Astrocyte (in vitro differentiated cells and primary cell): ENCODE data around the gene HAUS7. TPM values are rescaled to one million over a fixed set of nuclear protein-coding genes. Genes with fewer than 3 reads are reported as not detected.

Source experiments
- DNase-seq: peaks from one replicate; pipeline ENCODE4 v3.0.0-alpha.2; 2010; ENCODE audit warnings: low read depth
- FAIRE-seq: peaks from 2 replicates; lab custom pipeline; 2011; peaks lifted over from hg19 to GRCh38; lab: Jason Lieb, UNC
- H2AFZ ChIP-seq: 2 replicates; pipeline ENCODE4 v1.6.0; 2012; ENCODE audit warnings: low read depth, low read length, inconsistent platforms
- H3K27ac ChIP-seq: 2 replicates; pipeline ENCODE4 v1.5.1; 2011; ENCODE audit warnings: low read depth, low read length, inconsistent platforms
- H3K27me3 ChIP-seq: 2 replicates; pipeline ENCODE4 v1.6.0; 2011; ENCODE audit warnings: low read length, inconsistent platforms; ENCODE audit not compliant: insufficient read depth
- H3K36me3 ChIP-seq: 2 replicates; pipeline ENCODE4 v1.5.1; 2011; ENCODE audit warnings: low read length, inconsistent platforms; ENCODE audit not compliant: insufficient read depth
- H3K4me1 ChIP-seq: 2 replicates; pipeline ENCODE4 v1.5.1; 2011; ENCODE audit warnings: low read length, inconsistent platforms; ENCODE audit not compliant: insufficient read depth
- H3K4me2 ChIP-seq: 2 replicates; pipeline ENCODE4 v1.6.0; 2012; ENCODE audit warnings: low read length, inconsistent platforms
- H3K4me3 ChIP-seq: 2 replicates; pipeline ENCODE4 v1.5.1; 2011; ENCODE audit warnings: low read depth, mild to moderate bottlenecking, low read length, inconsistent platforms; ENCODE audit not compliant: insufficient read depth
- H3K79me2 ChIP-seq: 2 replicates; pipeline ENCODE4 v1.6.0; 2012; ENCODE audit warnings: mild to moderate bottlenecking, low read length, inconsistent platforms; ENCODE audit not compliant: insufficient read depth
- H3K9ac ChIP-seq: 2 replicates; pipeline ENCODE4 v1.6.0; 2012; ENCODE audit warnings: mild to moderate bottlenecking, low read length, inconsistent platforms
- H3K9me3 ChIP-seq: 2 replicates; pipeline ENCODE4 v1.5.1; 2012; ENCODE audit warnings: low read depth, mild to moderate bottlenecking, low read length, inconsistent platforms; ENCODE audit not compliant: insufficient read depth
- H4K20me1 ChIP-seq: 2 replicates; pipeline ENCODE4 v1.6.0; 2012; ENCODE audit warnings: low read length, inconsistent platforms; ENCODE audit not compliant: insufficient read depth
- H3K27ac Mint-ChIP-seq: one replicate; pipeline ENCODE4 v1.8.0; 2021; ENCODE audit warnings: mild to moderate bottlenecking, mixed read lengths; ENCODE audit not compliant: unreplicated experiment
- H3K27me3 Mint-ChIP-seq: one replicate; pipeline ENCODE4 v1.8.0; 2021; ENCODE audit warnings: low read depth, mixed read lengths; ENCODE audit not compliant: unreplicated experiment
- H3K36me3 Mint-ChIP-seq: one replicate; pipeline ENCODE4 v1.8.0; 2021; ENCODE audit warnings: low read depth, mixed read lengths; ENCODE audit not compliant: unreplicated experiment
- H3K4me1 Mint-ChIP-seq: one replicate; pipeline ENCODE4 v1.8.0; 2021; ENCODE audit warnings: low read depth, mixed read lengths; ENCODE audit not compliant: unreplicated experiment
- H3K4me3 Mint-ChIP-seq: one replicate; pipeline ENCODE4 v1.8.0; 2021; ENCODE audit warnings: mild to moderate bottlenecking, moderate library complexity, mixed read lengths; ENCODE audit not compliant: unreplicated experiment
- H3K9me3 Mint-ChIP-seq: one replicate; pipeline ENCODE4 v1.8.0; 2021; ENCODE audit warnings: mild to moderate bottlenecking, mixed read lengths; ENCODE audit not compliant: unreplicated experiment
- EZH2 ChIP-seq: IDR thresholded peaks from 2 replicates; pipeline ENCODE4 v1.6.1; 2012; ENCODE audit warnings: mild to moderate bottlenecking, low read length, inconsistent platforms; ENCODE audit not compliant: insufficient read depth
- total RNA-seq: library from RNA; stranded (reverse); gene quantifications from 2 replicates; pipeline ENCODE4 v1.2.1, GENCODE V29; 2021
- TF ChIP-seq, protein P1 (sequence below): IDR thresholded peaks from 2 replicates; pipeline ENCODE4 v1.5.1; 2011; ENCODE audit warnings: low read depth, mild to moderate bottlenecking, inconsistent platforms, low read length, moderate library complexity; ENCODE audit not compliant: insufficient read depth

Gene HAUS7
- total RNA-seq, 1 donor from 2014 or later = 12.1 TPM

DNA sequence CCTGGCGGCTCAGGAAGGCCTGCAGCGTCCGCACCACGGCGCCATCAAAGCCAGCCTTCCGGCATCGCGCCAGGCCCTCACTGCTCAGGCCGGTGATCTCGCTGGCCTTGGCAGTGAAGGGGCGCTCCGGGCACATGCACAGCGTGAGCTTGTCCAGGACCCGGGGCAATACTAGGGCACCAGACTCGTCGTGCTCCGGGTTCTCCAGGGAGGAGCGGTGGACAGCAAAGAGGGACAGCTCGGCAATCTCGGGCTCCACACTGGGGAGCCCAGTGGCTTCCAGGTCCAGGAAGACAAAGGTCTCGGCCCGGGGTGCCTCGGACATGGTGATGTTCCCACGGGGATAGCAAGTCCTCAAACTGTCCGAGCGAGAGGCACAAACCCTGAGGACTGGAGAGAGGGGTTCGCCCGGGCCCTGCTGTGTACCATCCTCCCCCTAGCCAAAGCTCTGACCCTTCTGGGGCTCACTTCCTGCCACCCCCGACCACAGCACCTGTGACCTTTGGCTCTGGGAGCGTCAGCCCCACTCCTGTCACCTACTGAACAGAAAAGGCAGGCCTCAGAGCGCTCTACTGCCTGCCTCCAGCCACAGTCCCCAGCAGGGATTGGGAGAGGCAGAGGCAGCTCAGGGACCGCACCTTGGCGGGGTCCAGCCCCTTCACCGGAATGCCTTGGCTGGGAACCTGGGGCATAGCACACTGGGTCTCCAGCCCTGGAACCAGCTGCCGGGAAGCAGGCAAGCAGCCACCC lies 25.1 kb downstream of the HAUS7 start:
- DNase-seq = no peak

DNA sequence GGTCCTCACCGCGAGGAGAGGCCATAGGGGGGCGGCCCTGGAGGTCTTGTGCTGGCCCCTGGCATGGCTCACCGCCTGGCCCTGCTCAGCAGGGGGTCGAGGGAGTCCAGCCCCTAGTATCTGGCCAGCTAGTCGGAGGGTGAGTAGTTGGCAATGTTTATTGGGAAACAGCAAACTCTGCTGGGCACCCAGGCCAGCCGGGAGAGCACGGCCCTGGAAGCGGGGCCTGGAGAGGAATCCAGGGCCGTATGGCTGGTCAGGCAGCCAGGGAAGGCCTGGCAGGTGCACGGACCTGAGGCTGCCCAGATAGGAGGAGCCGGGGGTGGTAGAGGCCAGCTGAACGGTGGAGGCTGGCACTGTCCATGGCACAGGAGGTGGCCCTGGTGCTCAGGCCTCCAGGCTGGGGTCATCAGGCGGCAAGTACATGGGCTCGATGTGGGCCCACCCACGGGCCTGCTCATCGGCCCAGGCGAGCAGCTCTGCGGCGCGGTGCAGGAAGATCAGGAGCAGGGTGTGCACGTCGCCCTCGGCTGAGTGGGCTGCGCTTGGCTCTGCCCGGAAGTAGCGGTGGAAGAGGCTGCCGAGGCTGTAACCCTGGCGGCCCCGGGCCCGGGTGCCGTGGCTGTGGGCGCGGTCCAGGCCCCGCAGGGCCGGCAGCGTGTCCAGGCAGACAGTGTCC lies 25.9 kb downstream of the HAUS7 start:
- DNase-seq (no peak), FAIRE-seq (no peak)
- no peaks in the 10 kb centered on the region for H3K9me3 Mint-ChIP-seq
- no peak overlapping the region for H3K27ac Mint-ChIP-seq
- no peaks in the 10 kb centered on the region for H3K4me1 Mint-ChIP-seq
- no peak overlapping the region for H3K27ac ChIP-seq
- H3K36me3 ChIP-seq = no peaks in the 10 kb centered on the region
- H2AFZ ChIP-seq = no peak overlapping the region
- no peaks in the 10 kb centered on the region for H3K9me3 ChIP-seq
- no peaks in the 10 kb centered on the region for H3K4me1 ChIP-seq
- TF ChIP-seq, protein P1, sequence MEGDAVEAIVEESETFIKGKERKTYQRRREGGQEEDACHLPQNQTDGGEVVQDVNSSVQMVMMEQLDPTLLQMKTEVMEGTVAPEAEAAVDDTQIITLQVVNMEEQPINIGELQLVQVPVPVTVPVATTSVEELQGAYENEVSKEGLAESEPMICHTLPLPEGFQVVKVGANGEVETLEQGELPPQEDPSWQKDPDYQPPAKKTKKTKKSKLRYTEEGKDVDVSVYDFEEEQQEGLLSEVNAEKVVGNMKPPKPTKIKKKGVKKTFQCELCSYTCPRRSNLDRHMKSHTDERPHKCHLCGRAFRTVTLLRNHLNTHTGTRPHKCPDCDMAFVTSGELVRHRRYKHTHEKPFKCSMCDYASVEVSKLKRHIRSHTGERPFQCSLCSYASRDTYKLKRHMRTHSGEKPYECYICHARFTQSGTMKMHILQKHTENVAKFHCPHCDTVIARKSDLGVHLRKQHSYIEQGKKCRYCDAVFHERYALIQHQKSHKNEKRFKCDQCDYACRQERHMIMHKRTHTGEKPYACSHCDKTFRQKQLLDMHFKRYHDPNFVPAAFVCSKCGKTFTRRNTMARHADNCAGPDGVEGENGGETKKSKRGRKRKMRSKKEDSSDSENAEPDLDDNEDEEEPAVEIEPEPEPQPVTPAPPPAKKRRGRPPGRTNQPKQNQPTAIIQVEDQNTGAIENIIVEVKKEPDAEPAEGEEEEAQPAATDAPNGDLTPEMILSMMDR = no peak
- TF ChIP-seq EZH2 = no peak
- no peak overlapping the region for H3K4me2 ChIP-seq
- no peak overlapping the region for H3K4me3 Mint-ChIP-seq
- no peaks in the 10 kb centered on the region for H3K36me3 Mint-ChIP-seq
- H3K79me2 ChIP-seq = no peaks in the 10 kb centered on the region
- H4K20me1 ChIP-seq = no peaks in the 10 kb centered on the region
- H3K4me3 ChIP-seq = no peak overlapping the region
- H3K9ac ChIP-seq = no peak overlapping the region
- H3K27me3 Mint-ChIP-seq = peaks cover 5% of the 10 kb centered on the region
- no peaks in the 10 kb centered on the region for H3K27me3 ChIP-seq

More for the DNA sequence above, 25.1 kb downstream of the HAUS7 start:
- Histone ChIP-seq H3K4me1 (no peaks in the 10 kb centered on the region), H3K79me2 (no peaks in the 10 kb centered on the region), H3K4me2 (no peak overlapping the region), H3K36me3 (no peaks in the 10 kb centered on the region), H2AFZ (no peak overlapping the region), H3K27me3 (no peaks in the 10 kb centered on the region), H3K4me3 (no peak overlapping the region), H3K9me3 (no peaks in the 10 kb centered on the region), H4K20me1 (no peaks in the 10 kb centered on the region), H3K27ac (no peak overlapping the region), H3K9ac (no peak overlapping the region)
- Mint-ChIP-seq H3K4me1 (no peaks in the 10 kb centered on the region), H3K4me3 (no peak overlapping the region), H3K9me3 (no peaks in the 10 kb centered on the region), H3K27ac (no peak overlapping the region), H3K36me3 (peaks cover 2% of the 10 kb centered on the region), H3K27me3 (peaks cover 5% of the 10 kb centered on the region)
- FAIRE-seq = no peak
- TF ChIP-seq, protein P1 = no peak
- TF ChIP-seq EZH2 = no peak
